Upper lobe of left lung (tissue), 4 donors: ENCODE results near the gene CTLA4.

Experiments
- EP300 ChIP-seq, 4 donors: sonication (generic); formaldehyde crosslinking; IDR thresholded peaks; one replicate each; pipeline ENCODE4 v1.5.1; 2017; ENCODE audit warnings: antibody characterized with exemption in 4 of 4, control low read depth in 2 of 4
- POLR2A ChIP-seq, 4 donors: fragments of 450-650 bp; IDR thresholded peaks; one replicate each; pipeline ENCODE4 v1.5.1; 2016 to 2017; ENCODE audit warnings: antibody characterized with exemption in 4 of 4, mild to moderate bottlenecking in 2 of 4
- POLR2AphosphoS5 ChIP-seq, 2 donors: sonication (generic); formaldehyde crosslinking; IDR thresholded peaks; one replicate each; pipeline ENCODE4 v1.5.1; 2017; ENCODE audit warnings: antibody characterized with exemption in 2 of 2
- TF ChIP-seq, protein P1 (sequence below), 6 experiments: fragments of 450-650 bp in 4 of 6; fragments of 200-600 bp in 2 of 6; sonication (generic) in 2 of 6; IDR thresholded peaks; one replicate each; pipeline ENCODE4 v1.5.1; 2016 to 2019; ENCODE audit warnings: antibody characterized with exemption in 6 of 6

DNA sequence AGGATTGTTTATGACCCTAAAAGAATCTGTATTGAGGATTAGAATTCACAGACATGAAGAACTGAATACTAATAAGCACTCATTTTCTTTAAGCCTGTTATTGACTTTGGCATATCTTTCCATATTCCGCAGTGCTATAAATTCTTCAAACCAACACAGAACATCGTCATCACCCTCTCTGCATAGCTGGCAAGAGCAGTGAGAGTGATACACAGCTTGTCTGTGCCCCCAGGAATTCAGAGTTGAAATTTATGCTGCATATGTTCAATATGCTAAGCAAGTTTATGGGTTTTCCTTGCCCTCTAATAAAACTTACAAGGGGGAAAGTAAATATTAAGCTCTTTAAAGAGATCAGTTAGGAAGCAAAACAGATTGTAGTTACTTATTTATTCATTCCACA is 32.7 kb downstream of the CTLA4 start:
- TF ChIP-seq, protein P1, sequence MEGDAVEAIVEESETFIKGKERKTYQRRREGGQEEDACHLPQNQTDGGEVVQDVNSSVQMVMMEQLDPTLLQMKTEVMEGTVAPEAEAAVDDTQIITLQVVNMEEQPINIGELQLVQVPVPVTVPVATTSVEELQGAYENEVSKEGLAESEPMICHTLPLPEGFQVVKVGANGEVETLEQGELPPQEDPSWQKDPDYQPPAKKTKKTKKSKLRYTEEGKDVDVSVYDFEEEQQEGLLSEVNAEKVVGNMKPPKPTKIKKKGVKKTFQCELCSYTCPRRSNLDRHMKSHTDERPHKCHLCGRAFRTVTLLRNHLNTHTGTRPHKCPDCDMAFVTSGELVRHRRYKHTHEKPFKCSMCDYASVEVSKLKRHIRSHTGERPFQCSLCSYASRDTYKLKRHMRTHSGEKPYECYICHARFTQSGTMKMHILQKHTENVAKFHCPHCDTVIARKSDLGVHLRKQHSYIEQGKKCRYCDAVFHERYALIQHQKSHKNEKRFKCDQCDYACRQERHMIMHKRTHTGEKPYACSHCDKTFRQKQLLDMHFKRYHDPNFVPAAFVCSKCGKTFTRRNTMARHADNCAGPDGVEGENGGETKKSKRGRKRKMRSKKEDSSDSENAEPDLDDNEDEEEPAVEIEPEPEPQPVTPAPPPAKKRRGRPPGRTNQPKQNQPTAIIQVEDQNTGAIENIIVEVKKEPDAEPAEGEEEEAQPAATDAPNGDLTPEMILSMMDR (IDR thresholded peaks at IDR 0.05) = no peak
- TF ChIP-seq POLR2A (IDR thresholded peaks at IDR 0.05) (no peak), POLR2AphosphoS5 (IDR thresholded peaks at IDR 0.05) (no peak), EP300 (IDR thresholded peaks at IDR 0.05) (no peak)
